Trophoblast cell (in vitro differentiated cells and primary cell): ENCODE data around the gene ETFA.

ENCODE experiments used
- DNase-seq, 2 donors: peaks; one replicate each; pipeline ENCODE4 v3.0.0-alpha.2; 2016
- H2AFZ ChIP-seq: 2 replicates; pipeline ENCODE4 v1.6.1; 2013; ENCODE audit warnings: low read length, moderate library complexity, mild to moderate bottlenecking; ENCODE audit not compliant: insufficient read depth, poor library complexity
- H2AK5ac ChIP-seq: 2 replicates; pipeline ENCODE4 v1.6.1; 2013; ENCODE audit warnings: mild to moderate bottlenecking, low read length
- H2BK120ac ChIP-seq: 2 replicates; pipeline ENCODE4 v1.6.1; 2013; ENCODE audit warnings: low read length, mild to moderate bottlenecking, moderate library complexity; ENCODE audit not compliant: insufficient read depth, poor library complexity
- H2BK12ac ChIP-seq: 2 replicates; pipeline ENCODE4 v1.6.1; 2013; ENCODE audit warnings: mild to moderate bottlenecking, low read length, moderate library complexity
- H2BK5ac ChIP-seq: 2 replicates; pipeline ENCODE4 v1.6.1; 2013; ENCODE audit warnings: low read length, low read depth, moderate library complexity, mild to moderate bottlenecking; ENCODE audit not compliant: poor library complexity
- H3K14ac ChIP-seq: 2 replicates; pipeline ENCODE4 v1.6.1; 2013; ENCODE audit warnings: mild to moderate bottlenecking, low read length
- H3K18ac ChIP-seq: 2 replicates; pipeline ENCODE4 v1.6.1; 2013; ENCODE audit warnings: mild to moderate bottlenecking, low read length
- H3K23ac ChIP-seq: 2 replicates; pipeline ENCODE4 v1.6.1; 2013; ENCODE audit warnings: low read length
- H3K27ac ChIP-seq: 2 replicates; pipeline ENCODE4 v1.5.1; 2013; ENCODE audit warnings: low read depth, mild to moderate bottlenecking, inconsistent platforms, low read length, moderate library complexity
- H3K27me3 ChIP-seq: 2 replicates; pipeline ENCODE4 v1.6.1; 2013; ENCODE audit warnings: inconsistent platforms, mild to moderate bottlenecking, low read length, moderate library complexity; ENCODE audit not compliant: insufficient read depth
- H3K36me3 ChIP-seq, 2 experiments: 1 replicate in 1 of 2; 2 replicates in 1 of 2; pipeline ENCODE4 v1.6.1; 2013; ENCODE audit warnings: low read length in 2 of 2, mild to moderate bottlenecking in 2 of 2, moderate library complexity in 1 of 2; ENCODE audit not compliant: insufficient read depth in 2 of 2, control insufficient read depth in 1 of 2
- H3K4ac ChIP-seq: 2 replicates; pipeline ENCODE4 v1.6.1; 2013; ENCODE audit warnings: low read depth, mild to moderate bottlenecking, low read length, moderate library complexity
- H3K4me1 ChIP-seq, 2 experiments: 1 replicate in 1 of 2; 2 replicates in 1 of 2; pipeline ENCODE4 v1.6.1; 2013; ENCODE audit warnings: low read length in 2 of 2, mild to moderate bottlenecking in 2 of 2, moderate library complexity in 1 of 2; ENCODE audit not compliant: insufficient read depth in 2 of 2, control insufficient read depth in 1 of 2
- H3K4me2 ChIP-seq: 2 replicates; pipeline ENCODE4 v1.6.1; 2013; ENCODE audit warnings: inconsistent platforms, mild to moderate bottlenecking, low read length, moderate library complexity
- H3K4me3 ChIP-seq: 2 replicates; pipeline ENCODE4 v1.5.1; 2013; ENCODE audit warnings: mild to moderate bottlenecking, low read depth, low read length, inconsistent platforms
- H3K79me1 ChIP-seq: one replicate; pipeline ENCODE4 v1.6.1; 2013; ENCODE audit warnings: low read length
- H3K79me2 ChIP-seq: 2 replicates; pipeline ENCODE4 v1.6.1; 2013; ENCODE audit warnings: low read length, mild to moderate bottlenecking; ENCODE audit not compliant: control insufficient read depth, insufficient read depth, poor library complexity
- H3K9ac ChIP-seq: 2 replicates; pipeline ENCODE4 v1.6.1; 2013; ENCODE audit warnings: mild to moderate bottlenecking, low read length
- H3K9me3 ChIP-seq: 2 replicates; pipeline ENCODE4 v1.6.1; 2013; ENCODE audit warnings: low read depth, mild to moderate bottlenecking, control low read depth, inconsistent platforms, low read length; ENCODE audit not compliant: insufficient read depth
- H4K12ac ChIP-seq: 2 replicates; pipeline ENCODE4 v1.6.1; 2013; ENCODE audit warnings: low read depth, mild to moderate bottlenecking, low read length, moderate library complexity
- H4K8ac ChIP-seq: 2 replicates; pipeline ENCODE4 v1.6.1; 2013; ENCODE audit warnings: low read depth, mild to moderate bottlenecking, low read length, moderate library complexity
- H4K91ac ChIP-seq: one replicate; pipeline ENCODE4 v1.6.1; 2013; ENCODE audit warnings: low read depth, mild to moderate bottlenecking, low read length, moderate library complexity
- WGBS: extraction: QIAGEN DNeasy Blood & Tissue Kit; methylation state at CpG from one replicate; pipeline ENCODE4 v1.1.7; 2013; ENCODE audit warnings: missing lambda C conversion rate; ENCODE audit not compliant: insufficient read length, insufficient coverage; ENCODE audit errors: extremely low coverage; 5-methylcytosine and 5-hydroxymethylcytosine counted together

Gene ETFA

GRCh38 chr15:76236350-76236749 lies 74.9 kb downstream of the ETFA start:
- Histone ChIP-seq H3K9me3 (no peaks in the 10 kb centered on the region), H3K4me3 (no peak overlapping the region), H2BK5ac (no peak overlapping the region), H3K14ac (no peak overlapping the region), H4K12ac (no peak overlapping the region), H2AFZ (no peak overlapping the region), H3K36me3 (no peaks in the 10 kb centered on the region), H3K9ac (no peak overlapping the region), H2BK120ac (no peak overlapping the region), H2AK5ac (no peak overlapping the region), H3K18ac (no peak overlapping the region), H4K91ac (no peak overlapping the region), H3K4me1 (no peaks in the 10 kb centered on the region), H3K4ac (no peak overlapping the region), H3K4me2 (no peak overlapping the region), H2BK12ac (no peak overlapping the region), H3K27me3 (no peaks in the 10 kb centered on the region), H4K8ac (no peak overlapping the region), H3K23ac (no peak overlapping the region), H3K79me2 (no peaks in the 10 kb centered on the region), H3K79me1 (no peaks in the 10 kb centered on the region), H3K27ac (no peak overlapping the region)
- no peak for DNase-seq
- WGBS: no CpG with 5 or more reads among the region's 2 CpGs

DNA sequence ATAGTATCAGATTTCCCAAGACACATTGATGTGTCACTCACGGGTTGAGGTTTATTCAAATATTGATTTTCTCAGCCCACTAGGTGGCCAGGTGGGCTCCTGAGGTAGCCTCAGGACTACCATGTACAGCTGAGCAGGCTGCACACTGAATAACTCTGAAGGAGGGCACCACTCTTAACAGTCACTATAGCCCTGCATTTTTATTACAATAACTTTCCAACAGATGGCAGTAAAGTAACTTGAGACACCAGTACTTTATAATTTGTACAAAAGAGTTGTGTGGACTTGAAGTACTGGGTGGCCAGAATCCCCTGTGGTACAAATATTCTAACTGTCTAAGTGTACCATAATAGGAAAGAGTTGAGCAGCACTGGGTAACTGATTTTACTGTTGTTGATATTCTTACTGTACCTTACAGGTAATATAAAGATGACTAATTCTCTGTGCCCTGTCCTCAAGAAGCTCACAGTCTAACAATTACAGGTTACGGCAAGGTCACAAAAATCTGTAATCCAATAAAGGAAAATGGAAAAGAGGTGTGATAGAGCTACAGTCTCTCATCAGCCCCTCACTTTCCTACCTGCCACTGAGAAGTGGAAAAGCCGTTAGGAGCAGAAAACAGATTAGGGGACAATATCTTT lies 76.0 kb downstream of the ETFA start:
- WGBS: no CpG with 5 or more reads among the region's 3 CpGs

DNA sequence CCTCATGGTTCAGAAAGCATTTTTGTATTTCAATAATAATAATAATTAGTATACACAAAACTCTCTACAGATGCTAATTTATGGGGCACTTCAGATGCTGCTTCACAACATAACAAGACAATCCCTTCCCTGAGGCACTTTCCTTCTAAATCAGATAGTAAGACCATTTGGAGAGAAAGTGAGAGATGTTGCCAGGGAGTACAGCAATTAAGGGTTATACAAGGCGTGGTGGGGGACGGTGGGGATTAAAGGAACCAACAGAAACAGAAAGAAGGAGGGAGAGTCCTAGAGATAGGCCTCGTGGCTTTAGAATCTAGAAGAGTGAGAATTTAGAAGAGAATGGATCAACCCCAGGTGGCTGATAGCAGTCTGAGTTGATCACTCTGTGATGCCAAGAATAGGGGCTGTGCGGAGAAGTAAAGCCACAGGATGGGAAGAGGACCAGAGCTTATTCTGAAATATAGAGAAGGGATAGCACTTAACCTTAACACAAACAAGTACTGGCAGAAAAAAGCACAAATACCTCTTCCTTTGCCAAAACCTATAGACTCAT lies 76.9 kb downstream of the ETFA start:
- H3K18ac ChIP-seq: no peak overlapping the region
- no peak overlapping the region for H3K4ac ChIP-seq
- no peak for DNase-seq

More for the DNA sequence above, 76.0 kb downstream of the ETFA start:
- H3K14ac ChIP-seq: no peak overlapping the region
- H2BK120ac ChIP-seq: no peak overlapping the region
- no peak overlapping the region for H3K4me3 ChIP-seq
- no peak overlapping the region for H2AK5ac ChIP-seq
- H2BK12ac ChIP-seq: no peak overlapping the region
- H3K9me3 ChIP-seq: no peaks in the 10 kb centered on the region
- H4K91ac ChIP-seq: no peak overlapping the region
- no peaks in the 10 kb centered on the region for H3K79me2 ChIP-seq
- H3K4me1 ChIP-seq: no peaks in the 10 kb centered on the region
- H4K8ac ChIP-seq: no peak overlapping the region
- no peaks in the 10 kb centered on the region for H3K27me3 ChIP-seq
- H3K9ac ChIP-seq: no peak overlapping the region
- H2AFZ ChIP-seq: no peak overlapping the region
- H3K27ac ChIP-seq: no peak overlapping the region
- H3K23ac ChIP-seq: no peak overlapping the region
- no peak overlapping the region for H2BK5ac ChIP-seq
- no peak overlapping the region for H3K18ac ChIP-seq
- H3K79me1 ChIP-seq: no peaks in the 10 kb centered on the region
- H3K36me3 ChIP-seq: peaks cover 2 to 3% of the 10 kb centered on the region in 2 experiments
- H4K12ac ChIP-seq: no peak overlapping the region
- H3K4me2 ChIP-seq: no peak overlapping the region
- H3K4ac ChIP-seq: no peak overlapping the region
- peak; percentile 3 to 78 for DNase-seq

GRCh38 chr15:76233921-76234320 lies 77.3 kb downstream of the ETFA start:
- no peak overlapping the region for H4K12ac ChIP-seq

More for the DNA sequence above, 76.9 kb downstream of the ETFA start:
- no peak overlapping the region for H3K4me2 ChIP-seq
- H4K12ac ChIP-seq: no peak overlapping the region
- no peak overlapping the region for H4K91ac ChIP-seq
- peaks cover 2 to 5% of the 10 kb centered on the region in 2 experiments for H3K36me3 ChIP-seq
- H2AFZ ChIP-seq: no peak overlapping the region
- no peaks in the 10 kb centered on the region for H3K27me3 ChIP-seq
- H2BK120ac ChIP-seq: no peak overlapping the region
- H3K4me1 ChIP-seq: no peaks in the 10 kb centered on the region
- H2BK12ac ChIP-seq: no peak overlapping the region
- no peak overlapping the region for H3K4me3 ChIP-seq
- H2AK5ac ChIP-seq: no peak overlapping the region
- H3K9me3 ChIP-seq: no peaks in the 10 kb centered on the region
- no peak overlapping the region for H3K27ac ChIP-seq
- H3K79me2 ChIP-seq: no peaks in the 10 kb centered on the region
- no peak overlapping the region for H4K8ac ChIP-seq
- H2BK5ac ChIP-seq: no peak overlapping the region
- no peaks in the 10 kb centered on the region for H3K79me1 ChIP-seq
- no peak overlapping the region for H3K23ac ChIP-seq
- no peak overlapping the region for H3K14ac ChIP-seq
- WGBS: no CpG with 5 or more reads among the region's 4 CpGs
- H3K9ac ChIP-seq: no peak overlapping the region

More at GRCh38 chr15:76233921-76234320, 77.3 kb downstream of the ETFA start:
- no peaks in the 10 kb centered on the region for H3K79me2 ChIP-seq
- H4K8ac ChIP-seq: no peak overlapping the region
- H3K4me1 ChIP-seq: no peaks in the 10 kb centered on the region
- no peak overlapping the region for H3K14ac ChIP-seq
- H2BK12ac ChIP-seq: no peak overlapping the region
- no peak overlapping the region for H4K91ac ChIP-seq
- DNase-seq: no peak
- no peak overlapping the region for H3K27ac ChIP-seq
- no peaks in the 10 kb centered on the region for H3K79me1 ChIP-seq
- no peak overlapping the region for H3K9ac ChIP-seq
- H3K27me3 ChIP-seq: no peaks in the 10 kb centered on the region
- H2BK120ac ChIP-seq: no peak overlapping the region
- H3K18ac ChIP-seq: no peak overlapping the region
- H3K23ac ChIP-seq: no peak overlapping the region
- H3K4me2 ChIP-seq: no peak overlapping the region
- H3K4me3 ChIP-seq: no peak overlapping the region
- no peaks in the 10 kb centered on the region for H3K9me3 ChIP-seq
- peaks cover 2 to 5% of the 10 kb centered on the region in 2 experiments for H3K36me3 ChIP-seq
- H2BK5ac ChIP-seq: no peak overlapping the region
- no CpG with 5 or more reads among the region's 1 CpG for WGBS
- no peak overlapping the region for H3K4ac ChIP-seq
- H2AK5ac ChIP-seq: no peak overlapping the region
- H2AFZ ChIP-seq: no peak overlapping the region
